ENCODE data around the gene C1orf226. TPM values are rescaled to one million over a fixed set of nuclear protein-coding genes. Genes with fewer than 3 reads are reported as not detected.

Gene C1orf226
- total and polyA plus RNA-seq, 2 of the 8 experiments (the other 6 are each of a cell fraction or from before 2014, with no cell fraction given) = 8.2 to 18.8 TPM

- no peak for TF ChIP-seq EP300 (IDR thresholded peaks at IDR 0.05; ENCODE audit: borderline replicate concordance in 1 of 2, low read depth in 2 of 2, low read length in 2 of 2)
Measured at GRCh38 chr1:162372159-162373071, 9.1 kb upstream of the C1orf226 start (continued).

Measured in H1 (cell line).